IMR-90 (cell line): ENCODE data around the gene CALHM1. TPM values are rescaled to one million over a fixed set of nuclear protein-coding genes. Genes with fewer than 3 reads are reported as not detected.

Source experiments
- ATAC-seq: fragments of 200-7000 bp; cut with Tn5 transposase; 2 replicates; pipeline ENCODE4 v1.9.1; 2020; ENCODE audit warnings: low read depth, mild to moderate bottlenecking, moderate library complexity
- BruUV-seq: library from RNA; stranded (reverse); fragments of 400-500 nt; replicated peaks from 2 replicates; lab custom pipeline; 2021; lab: Mats Ljungman, UMichigan
- CTCF ChIA-PET: fragments of 300-600 bp; formaldehyde crosslinking; extraction: SDS; loops from one replicate; lab custom pipeline; 2021; ENCODE audit warnings: antibody characterized with exemption; lab: Yijun Ruan, JAX
- POLR2A ChIA-PET: fragments of 300-600 bp; sonication (Branson Sonifier 250); formaldehyde crosslinking; loops from one replicate; lab custom pipeline; 2022; ENCODE audit warnings: antibody characterized with exemption; ENCODE audit not compliant: unreplicated experiment; lab: Charles Lee
- DNase-seq: peaks from one replicate; pipeline ENCODE4 v3.0.0; 2013
- H2AFZ ChIP-seq: replicated peaks from 2 replicates; pipeline ENCODE3; 2013; ENCODE audit warnings: low read length, mild to moderate bottlenecking; ENCODE audit not compliant: poor library complexity
- H2AK5ac ChIP-seq: 2 replicates; pipeline ENCODE4 v1.6.1; 2013; ENCODE audit warnings: low read depth, low read length, inconsistent platforms
- H2AK9ac ChIP-seq: replicated peaks from 2 replicates; pipeline ENCODE3; 2013; ENCODE audit warnings: mild to moderate bottlenecking, low read depth, low read length, moderate library complexity; ENCODE audit not compliant: poor library complexity
- H2BK120ac ChIP-seq: 2 replicates; pipeline ENCODE4 v1.6.1; 2013; ENCODE audit warnings: low read depth, low read length, inconsistent platforms
- H2BK15ac ChIP-seq: 3 replicates; pipeline ENCODE4 v1.6.1; 2013; ENCODE audit warnings: low read depth, low read length, inconsistent platforms
- H2BK20ac ChIP-seq: 2 replicates; pipeline ENCODE4 v1.6.1; 2013; ENCODE audit warnings: low read depth, mild to moderate bottlenecking, inconsistent platforms, low read length, moderate library complexity
- H2BK5ac ChIP-seq: 2 replicates; pipeline ENCODE4 v1.6.1; 2013; ENCODE audit warnings: mild to moderate bottlenecking, low read depth, low read length, inconsistent platforms; ENCODE audit not compliant: poor library complexity, severe bottlenecking
- H3K14ac ChIP-seq: replicated peaks from 2 replicates; pipeline ENCODE4 v1.6.1; 2013; ENCODE audit warnings: low read depth, low read length, inconsistent platforms
- H3K18ac ChIP-seq: 2 replicates; pipeline ENCODE4 v1.6.1; 2013; ENCODE audit warnings: low read depth, low read length, control low read depth
- H3K23ac ChIP-seq: 2 replicates; pipeline ENCODE4 v1.6.1; 2013; ENCODE audit warnings: low read depth, low read length, inconsistent platforms
- H3K27ac ChIP-seq: 2 replicates; pipeline ENCODE4 v1.5.1; 2013; ENCODE audit warnings: mild to moderate bottlenecking, control low read depth, low read length; ENCODE audit not compliant: insufficient read depth
- H3K27me3 ChIP-seq: 2 replicates; pipeline ENCODE4 v1.6.1; 2013; ENCODE audit warnings: low read length; ENCODE audit not compliant: control insufficient read depth, insufficient read depth
- H3K36me3 ChIP-seq: 2 replicates; pipeline ENCODE4 v1.6.1; 2013; ENCODE audit warnings: low read length, mixed read lengths; ENCODE audit not compliant: control insufficient read depth, insufficient read depth
- H3K4ac ChIP-seq: 2 replicates; pipeline ENCODE4 v1.6.1; 2013; ENCODE audit warnings: low read depth, low read length, inconsistent platforms
- H3K4me1 ChIP-seq: 2 replicates; pipeline ENCODE4 v1.6.1; 2013; ENCODE audit warnings: low read length, mixed read lengths; ENCODE audit not compliant: control insufficient read depth, insufficient read depth
- H3K4me2 ChIP-seq: 2 replicates; pipeline ENCODE4 v1.6.1; 2013; ENCODE audit warnings: low read depth, mild to moderate bottlenecking, control low read depth, low read length, moderate library complexity
- H3K4me3 ChIP-seq: 2 replicates; pipeline ENCODE4 v1.5.1; 2013; ENCODE audit warnings: low read depth, mild to moderate bottlenecking, control low read depth, low read length, moderate library complexity; ENCODE audit not compliant: insufficient read depth
- H3K56ac ChIP-seq: 2 replicates; pipeline ENCODE4 v1.6.1; 2013; ENCODE audit warnings: low read length, inconsistent platforms; ENCODE audit not compliant: insufficient read depth; ENCODE audit errors: extremely low read depth
- H3K79me1 ChIP-seq, 2 experiments: 2 replicates each; pipeline ENCODE4 v1.6.1; 2013; ENCODE audit warnings: low read length in 2 of 2, inconsistent platforms in 1 of 2, low read depth in 1 of 2
- H3K9ac ChIP-seq: 2 replicates; pipeline ENCODE4 v1.6.1; 2013; ENCODE audit warnings: low read depth, low read length, control low read depth
- H3K9me1 ChIP-seq: 2 replicates; pipeline ENCODE4 v1.6.1; 2013; ENCODE audit warnings: low read length, inconsistent platforms; ENCODE audit not compliant: insufficient read depth
- H3K9me3 ChIP-seq: 2 replicates; pipeline ENCODE4 v1.6.1; 2013; ENCODE audit warnings: low read length; ENCODE audit not compliant: control insufficient read depth, insufficient read depth
- H4K20me1 ChIP-seq: 2 replicates; pipeline ENCODE4 v1.6.1; 2013; ENCODE audit warnings: low read length, inconsistent platforms; ENCODE audit not compliant: insufficient read depth
- H4K5ac ChIP-seq: 2 replicates; pipeline ENCODE4 v1.6.1; 2013; ENCODE audit warnings: mild to moderate bottlenecking, low read depth, low read length, control low read depth
- H4K8ac ChIP-seq, 2 experiments: 2 replicates each; pipeline ENCODE4 v1.6.1; 2013; ENCODE audit warnings: low read depth in 2 of 2, low read length in 2 of 2, control low read depth in 1 of 2, inconsistent platforms in 1 of 2
- H4K91ac ChIP-seq: 2 replicates; pipeline ENCODE4 v1.6.1; 2013; ENCODE audit warnings: low read depth, low read length, inconsistent platforms; ENCODE audit not compliant: insufficient read depth
- FOS ChIP-seq: fragments of 150-350 bp; IDR thresholded peaks from 2 replicates; pipeline ENCODE4 v1.6.1; 2016; ENCODE audit warnings: low read depth, low read length
- MAFK ChIP-seq: IDR thresholded peaks from 2 replicates; pipeline ENCODE4 v1.6.1; 2012; ENCODE audit warnings: low read depth, low read length, improper control_type of control experiment
- RFX5 ChIP-seq: IDR thresholded peaks from 2 replicates; pipeline ENCODE4 v1.8.0; 2012; ENCODE audit warnings: low read depth, mild to moderate bottlenecking, low read length, moderate library complexity
- WGBS, 2 experiments: methylation state at CpG; one replicate each; pipeline versions ENCODE4 v1.1.5 to v1.1.7; 2013; ENCODE audit warnings: missing lambda C conversion rate in 2 of 2; ENCODE audit not compliant: insufficient read length in 1 of 2; ENCODE audit errors: extremely low coverage in 2 of 2; 5-methylcytosine and 5-hydroxymethylcytosine counted together
- dilution Hi-C: fragments of 300-500 bp; cut with HindIII; formaldehyde crosslinking; loops from one replicate; pipeline ENCODE4 v1.14.3; 2018; ENCODE audit warnings: low sequenced_read_pairs; ENCODE audit not compliant: unreplicated experiment
- in situ Hi-C: fragments of 300-500 bp; cut with MboI; formaldehyde crosslinking; loops from 3 replicates; pipeline ENCODE4 v1.14.3; 2019; ENCODE audit warnings: low sequenced_read_pairs, inconsistent platforms, mixed read lengths
- intact Hi-C: fragments of 100-400 bp; cut with micrococcal nuclease; formaldehyde crosslinking; loops from 2 replicates; pipeline ENCODE4 v1.10.0; 2022
- polyA plus RNA-seq, 3 experiments: library from polyadenylated mRNA; depleted of rRNA; stranded (reverse); fragments of >200 nt; gene quantifications; 2 replicates each; pipeline ENCODE4 v1.2.3, GENCODE V29; 2012; ENCODE audit warnings: low replicate concordance in 1 of 3
- total RNA-seq: library from RNA; depleted of rRNA; stranded (reverse); fragments of >200 nt; gene quantifications from 2 replicates; pipeline ENCODE4 v1.2.3, GENCODE V29; 2012

CALHM1 gene
- total and polyA plus RNA-seq, 2 of the 4 experiments (the other 2 are of a cell fraction): not detected

- H2AFZ ChIP-seq: no peak overlapping the region
- H3K36me3 ChIP-seq: no peaks in the 10 kb centered on the region
- no peak overlapping the region for H4K91ac ChIP-seq
- in situ Hi-C loops: no loop called here
- no peaks in the 10 kb centered on the region for H3K9me3 ChIP-seq
- no peak overlapping the region for H3K56ac ChIP-seq
- no peak overlapping the region for H3K18ac ChIP-seq
- no peak overlapping the region for H3K4me2 ChIP-seq
- TF ChIP-seq FOS: no peak
- TF ChIP-seq RFX5: no peak
- TF ChIP-seq MAFK: no peak
- H4K20me1 ChIP-seq: no peaks in the 10 kb centered on the region
- H3K27ac ChIP-seq: no peak overlapping the region
- no peak overlapping the region for H4K5ac ChIP-seq
- H2BK120ac ChIP-seq: no peak overlapping the region
- no peak overlapping the region for H3K14ac ChIP-seq
- H3K79me1 ChIP-seq: no peaks in the 10 kb centered on the region
- CTCF ChIA-PET: no interaction called here
- POLR2A ChIA-PET: no interaction called here
- no peak for DNase-seq
- H2AK5ac ChIP-seq: no peak overlapping the region
- H3K9me1 ChIP-seq: no peaks in the 10 kb centered on the region; the same call in 1 of the 2 replicates
- no peak overlapping the region for H3K9ac ChIP-seq
- no peak overlapping the region for H3K23ac ChIP-seq
- BruUV-seq: no TSS peak
- no peak overlapping the region for H3K4me3 ChIP-seq
- no peak overlapping the region for H2AK9ac ChIP-seq
- H2BK5ac ChIP-seq: no peak overlapping the region
- dilution Hi-C loops: no loop called here
- H3K4ac ChIP-seq: no peak overlapping the region
- WGBS, 2 experiments: no CpG with 5 or more reads among the region's 4 CpGs
- no peak overlapping the region for H2BK15ac ChIP-seq
- no peak overlapping the region for H2BK20ac ChIP-seq
- peaks cover 25% of the 10 kb centered on the region for H3K27me3 ChIP-seq
- intact Hi-C loops: no loop called here
- no peaks in the 10 kb centered on the region for H3K4me1 ChIP-seq
- no peak for ATAC-seq
- no peak overlapping the region for H4K8ac ChIP-seq
These were observed 915 bp upstream of the CALHM1 start for GRCh38 chr10:103459615-103460014.
